GM23338 (cell line): ENCODE data around the gene HOXC5. TPM values are rescaled to one million over a fixed set of nuclear protein-coding genes. Genes with fewer than 3 reads are reported as not detected.
"Not testable (repeated sequence)": the region's sequence is repeated elsewhere in the genome, so short reads cannot be mapped to it uniquely, and the experiment has no call there.

Source experiments
- ATAC-seq: fragments of 200-7000 bp; cut with Tn5 transposase; 3 replicates; pipeline ENCODE4 v1.9.1; 2020
- DNase-seq: peaks from one replicate; pipeline ENCODE4 v3.0.0-alpha.2; 2015; ENCODE audit warnings: low spot score
- H2AFZ ChIP-seq: fragments of 200-600 bp; sonication (generic); 2 replicates; pipeline ENCODE4 v1.8.0; 2016; ENCODE audit warnings: antibody characterized with exemption, mild to moderate bottlenecking, moderate library complexity
- H3F3A ChIP-seq: fragments of 200-600 bp; sonication (generic); replicated peaks from 2 replicates; pipeline ENCODE4 v1.8.0; 2017; ENCODE audit warnings: antibody characterized with exemption, mixed run types, low read depth
- H3K27ac ChIP-seq: fragments of 200-600 bp; sonication (generic); 2 replicates; pipeline ENCODE4 v1.6.1; 2016; ENCODE audit warnings: low read depth
- H3K27me3 ChIP-seq: fragments of 200-600 bp; sonication (generic); 2 replicates; pipeline ENCODE4 v1.8.0; 2016; ENCODE audit warnings: mild to moderate bottlenecking, mixed run types, moderate library complexity; ENCODE audit not compliant: insufficient read depth
- H3K36me3 ChIP-seq: fragments of 200-600 bp; sonication (generic); 2 replicates; pipeline ENCODE4 v1.8.0; 2016; ENCODE audit warnings: mild to moderate bottlenecking; ENCODE audit not compliant: insufficient read depth
- H3K4me1 ChIP-seq: fragments of 200-600 bp; sonication (generic); 2 replicates; pipeline ENCODE4 v1.8.0; 2016; ENCODE audit warnings: mild to moderate bottlenecking, moderate library complexity; ENCODE audit not compliant: insufficient read depth
- H3K4me2 ChIP-seq: fragments of 200-600 bp; sonication (generic); 2 replicates; pipeline ENCODE4 v1.7.1; 2017; ENCODE audit warnings: mixed run types
- H3K4me3 ChIP-seq: fragments of 200-600 bp; sonication (generic); 2 replicates; pipeline ENCODE4 v1.6.1; 2016; ENCODE audit warnings: mixed run types
- H3K79me2 ChIP-seq: fragments of 200-600 bp; sonication (generic); replicated peaks from 2 replicates; pipeline ENCODE4 v1.8.0; 2017; ENCODE audit warnings: mild to moderate bottlenecking; ENCODE audit not compliant: insufficient read depth
- H3K9me2 ChIP-seq: fragments of 200-600 bp; sonication (generic); 2 replicates; pipeline ENCODE4 v1.8.0; 2017; ENCODE audit not compliant: insufficient read depth
- H4K20me1 ChIP-seq: fragments of 200-600 bp; sonication (generic); replicated peaks from 2 replicates; pipeline ENCODE4 v1.8.0; 2017; ENCODE audit warnings: mild to moderate bottlenecking; ENCODE audit not compliant: insufficient read depth
- H3K27ac Mint-ChIP-seq: 2 replicates; pipeline ENCODE4 v1.8.0; 2020; ENCODE audit warnings: inconsistent platforms, mild to moderate bottlenecking, moderate library complexity, mixed read lengths
- H3K27me3 Mint-ChIP-seq: 3 replicates; pipeline ENCODE4 v1.8.0; 2022; ENCODE audit warnings: low read depth, mild to moderate bottlenecking, moderate library complexity, mixed read lengths, inconsistent platforms; ENCODE audit not compliant: insufficient read depth, poor library complexity
- H3K36me3 Mint-ChIP-seq: 3 replicates; pipeline ENCODE4 v1.8.0; 2021; ENCODE audit warnings: low read depth, mild to moderate bottlenecking, inconsistent platforms, moderate library complexity, mixed read lengths
- H3K4me1 Mint-ChIP-seq: 3 replicates; pipeline ENCODE4 v1.8.0; 2020; ENCODE audit warnings: mild to moderate bottlenecking, inconsistent platforms, mixed read lengths
- H3K4me3 Mint-ChIP-seq: 3 replicates; pipeline ENCODE4 v1.8.0; 2021; ENCODE audit warnings: moderate library complexity, mild to moderate bottlenecking, inconsistent platforms, mixed read lengths
- H3K9me3 Mint-ChIP-seq: 3 replicates; pipeline ENCODE4 v1.8.0; 2020; ENCODE audit warnings: moderate library complexity, mild to moderate bottlenecking, inconsistent platforms, mixed read lengths
- CREB1 ChIP-seq: fragments of 250-450 bp; sonication (Bioruptor Pico); IDR thresholded peaks from 2 replicates; pipeline ENCODE4 v1.5.0; 2020; ENCODE audit warnings: low read depth, mild to moderate bottlenecking, moderate library complexity
- CTCF ChIP-seq, 2 experiments: fragments of 200-600 bp in 1 of 2; sonication (generic) in 1 of 2; conservative IDR thresholded peaks; 2 replicates each; pipeline versions ENCODE4 v1.5.1 to v1.6.1; 2016 to 2017; ENCODE audit warnings: antibody characterized with exemption in 2 of 2, low read depth in 2 of 2, mild to moderate bottlenecking in 2 of 2, moderate library complexity in 1 of 2
- EZH2 ChIP-seq: fragments of 200-600 bp; sonication (generic); IDR thresholded peaks from one replicate; pipeline ENCODE4 v1.8.0; 2017; ENCODE audit warnings: antibody characterized with exemption, mild to moderate bottlenecking, low read depth; ENCODE audit not compliant: unreplicated experiment
- EZH2phosphoT487 ChIP-seq: fragments of 200-600 bp; sonication (generic); IDR thresholded peaks from one replicate; pipeline ENCODE4 v1.8.1; 2018; ENCODE audit warnings: antibody characterized with exemption; ENCODE audit not compliant: unreplicated experiment
- NANOG ChIP-seq: IDR thresholded peaks from 2 replicates; pipeline ENCODE4 v1.6.1; 2016; ENCODE audit warnings: antibody characterized with exemption, borderline replicate concordance
- ZNF114 ChIP-seq: fragments of 250-450 bp; sonication (Bioruptor Pico); IDR thresholded peaks from 2 replicates; pipeline ENCODE4 v1.5.0; 2020; ENCODE audit warnings: mild to moderate bottlenecking, moderate library complexity
- ZNF331 ChIP-seq: fragments of 250-450 bp; sonication (Bioruptor Pico); IDR thresholded peaks from 2 replicates; pipeline ENCODE4 v1.5.0; 2020; ENCODE audit warnings: low read depth, mild to moderate bottlenecking, moderate library complexity
- polyA plus RNA-seq: library from polyadenylated mRNA; unstranded; fragments of >200 nt; fragmentation: Nextera tagmentation; extraction: Ambion mirVana; gene quantifications from 2 replicates; pipeline ENCODE4 v1.2.1, GENCODE V29; 2016
- total RNA-seq: library from RNA; depleted of rRNA; stranded (reverse); fragments of >200 nt; shearing (Covaris generic); gene quantifications from 2 replicates; pipeline ENCODE4 v1.2.3, GENCODE V29; 2014

Gene HOXC5
- total and polyA plus RNA-seq, 2 experiments from 2014 or later = not detected

GRCh38 chr12:54041097-54041690 lies 8.3 kb downstream of the HOXC5 start:
- Histone ChIP-seq H3K9me2 (no peaks in the 10 kb centered on the region), H3K79me2 (no peaks in the 10 kb centered on the region), H3F3A (peaks cover 18% of the 10 kb centered on the region), H4K20me1 (peaks cover 47% of the 10 kb centered on the region), H3K4me2 (no peak overlapping the region), H3K27ac (no peak overlapping the region), H2AFZ (no peak overlapping the region), H3K36me3 (no peaks in the 10 kb centered on the region), H3K4me3 (no peak overlapping the region), H3K4me1 (peaks cover 8% of the 10 kb centered on the region; the same call in 1 of the 2 replicates), H3K27me3 (peaks cover 100% of the 10 kb centered on the region)
- Mint-ChIP-seq H3K27ac (no peak overlapping the region), H3K27me3 (peaks cover 100% of the 10 kb centered on the region), H3K36me3 (no peaks in the 10 kb centered on the region), H3K9me3 (peaks cover 4% of the 10 kb centered on the region; the same call in 2 of the 3 replicates), H3K4me3 (no peak overlapping the region), H3K4me1 (peaks cover 9% of the 10 kb centered on the region; the same call in 2 of the 3 replicates)
- TF ChIP-seq NANOG = no peak
- TF ChIP-seq CREB1 (CRISPR knock-in tag) = no peak
- no peak for TF ChIP-seq EZH2phosphoT487
- TF ChIP-seq ZNF114 = no peak
- no peak for TF ChIP-seq ZNF331 (CRISPR knock-in tag)
- no peak for TF ChIP-seq CTCF (conservative IDR thresholded peaks at IDR 0.05; ENCODE audit: low read depth in 2 of 2)
- peak; percentile 15 for TF ChIP-seq EZH2
- DNase-seq = no peak
- ATAC-seq = no peak

GRCh38 chr12:54042033-54042432 lies 9.2 kb downstream of the HOXC5 start:
- H3K79me2 ChIP-seq, H3K27ac Mint-ChIP-seq, H3K4me3 Mint-ChIP-seq, H3K27ac ChIP-seq, H3K4me2 ChIP-seq, H3K9me3 Mint-ChIP-seq, H3K36me3 Mint-ChIP-seq, DNase-seq, H3K36me3 ChIP-seq, H2AFZ ChIP-seq, H3K9me2 ChIP-seq, H3K4me3 ChIP-seq, ATAC-seq: not testable (repeated sequence)
- H4K20me1 ChIP-seq = peaks cover 56% of the 10 kb centered on the region
- Mint-ChIP-seq H3K27me3 (peaks cover 100% of the 10 kb centered on the region), H3K4me1 (peaks cover 10% of the 10 kb centered on the region)
- H3K27me3 ChIP-seq = peaks cover 100% of the 10 kb centered on the region
- TF ChIP-seq EZH2 = peak; percentile 61
- H3K4me1 ChIP-seq = peaks cover 12% of the 10 kb centered on the region; the same call in 1 of the 2 replicates
- H3F3A ChIP-seq = peaks cover 27% of the 10 kb centered on the region
